ENCODE data around the gene AMZ2.
"Not testable (repeated sequence)": the region's sequence is repeated elsewhere in the genome, so short reads cannot be mapped to it uniquely, and the experiment has no call there.

Gene AMZ2

DNA sequence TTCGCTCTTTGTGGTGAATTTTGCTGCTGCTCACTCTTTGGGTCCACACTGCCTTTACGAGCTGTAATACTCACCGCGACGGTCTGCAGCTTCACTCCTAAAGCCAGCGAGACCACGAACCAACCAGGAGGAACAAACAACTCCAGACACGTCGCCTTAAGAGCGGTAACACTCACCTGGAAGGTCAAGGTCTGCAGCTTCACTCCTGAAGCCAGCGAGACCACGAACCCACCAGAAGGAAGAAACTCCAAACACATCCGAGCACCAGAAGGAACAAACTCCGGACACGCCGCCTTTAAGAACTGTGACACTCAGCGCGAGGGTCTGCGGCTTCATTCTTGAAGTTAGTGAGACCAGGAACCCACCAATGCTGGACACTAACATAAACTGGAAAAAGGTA, 39.2 kb upstream of the AMZ2 start:
- not testable (repeated sequence) for H3K4me1 ChIP-seq (ENCODE audit: control insufficient read depth, insufficient read depth, low read length); H3K36me3 ChIP-seq (ENCODE audit: control insufficient read depth, insufficient read depth, low read length); H3K4me3 ChIP-seq (ENCODE audit: low read length); H3K27me3 ChIP-seq (ENCODE audit: control insufficient read depth, insufficient read depth, low read length); H3K27ac ChIP-seq (ENCODE audit: low read depth, low read length); H3K9ac ChIP-seq (ENCODE audit: low read length)

DNA sequence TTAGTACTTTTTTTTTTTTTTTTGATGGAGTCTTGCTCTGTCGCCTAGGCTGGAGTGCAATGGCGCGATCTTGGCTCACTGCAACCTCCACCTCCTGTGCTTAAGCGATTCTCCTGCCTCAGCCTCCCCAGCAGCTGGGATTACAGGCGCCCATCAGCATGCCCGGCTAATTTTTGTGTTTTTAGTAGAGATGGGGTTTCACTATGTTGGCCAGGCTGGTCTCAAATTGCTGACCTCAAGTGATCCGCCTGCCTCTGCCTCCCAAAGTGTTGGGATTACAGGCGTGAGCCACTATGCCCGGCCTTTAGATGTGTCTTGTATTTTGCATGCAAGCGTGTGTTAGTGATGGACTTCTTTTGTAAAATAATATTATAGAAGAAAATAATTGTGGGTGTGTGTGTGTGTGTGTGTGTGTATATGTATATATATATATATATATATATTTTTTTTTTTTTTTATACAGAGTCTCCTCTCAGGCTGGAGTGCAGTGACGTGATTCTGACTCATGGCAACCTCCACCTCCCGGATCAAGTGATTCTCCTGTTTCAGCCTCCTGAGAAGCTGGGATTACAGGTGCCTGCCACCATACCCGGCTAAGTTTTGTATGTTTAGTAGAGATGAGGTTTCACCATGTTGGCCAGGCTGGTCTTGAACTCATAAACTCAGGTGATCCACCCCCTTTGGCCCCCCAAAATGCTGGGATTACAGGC, 38.5 kb upstream of the AMZ2 start:
- H3K4me3 ChIP-seq (ENCODE audit: low read length); H3K27me3 ChIP-seq (ENCODE audit: control insufficient read depth, insufficient read depth, low read length); H3K4me1 ChIP-seq (ENCODE audit: control insufficient read depth, insufficient read depth, low read length); H3K9ac ChIP-seq (ENCODE audit: low read length); H3K36me3 ChIP-seq (ENCODE audit: control insufficient read depth, insufficient read depth, low read length); H3K27ac ChIP-seq (ENCODE audit: low read depth, low read length): not testable (repeated sequence)

DNA sequence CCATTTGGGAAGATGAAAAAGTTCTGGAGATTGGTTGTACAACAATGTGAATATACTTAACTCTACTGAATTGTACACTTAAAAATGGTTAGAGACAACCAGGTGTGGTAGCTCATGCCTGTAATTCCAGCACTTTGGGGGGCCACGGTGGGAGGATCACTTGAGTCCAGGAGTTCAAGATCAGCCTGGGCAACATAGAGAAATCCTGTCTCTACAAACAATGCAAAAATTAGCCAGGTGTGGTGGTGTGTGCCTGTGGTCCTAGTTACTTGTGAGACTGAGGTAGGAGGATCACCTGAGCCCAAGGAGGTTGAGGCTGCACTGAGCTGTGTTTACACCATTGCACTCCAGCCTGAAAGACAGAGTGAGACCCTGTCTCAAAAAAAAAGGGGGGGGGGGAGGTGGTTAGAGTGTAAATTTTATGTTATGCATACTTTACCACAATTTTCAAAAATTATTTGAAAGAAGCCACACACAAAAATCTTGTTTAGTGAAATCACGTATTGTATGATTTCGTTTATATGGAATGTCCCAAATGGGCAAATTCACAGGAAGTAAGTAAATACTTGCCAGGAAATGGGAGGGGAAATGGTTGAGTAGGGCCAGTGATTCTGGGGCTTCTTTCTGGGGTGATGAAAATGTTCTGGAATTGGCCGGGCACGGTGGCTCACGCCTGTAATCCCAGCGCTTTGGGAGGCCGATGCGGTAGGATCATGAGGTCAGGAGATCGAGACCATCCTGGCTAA, 37.1 kb upstream of the AMZ2 start:
- no peaks in the 10 kb centered on the region for H3K27me3 ChIP-seq (ENCODE audit: control insufficient read depth, insufficient read depth, low read length)
- H3K4me3 ChIP-seq (ENCODE audit: low read length): no peak overlapping the region
- H3K27ac ChIP-seq (ENCODE audit: low read depth, low read length): no peak overlapping the region
- H3K9ac ChIP-seq (ENCODE audit: low read length): no peak overlapping the region
- H3K4me1 ChIP-seq (ENCODE audit: control insufficient read depth, insufficient read depth, low read length): no peaks in the 10 kb centered on the region
- no peaks in the 10 kb centered on the region for H3K36me3 ChIP-seq (ENCODE audit: control insufficient read depth, insufficient read depth, low read length)

GRCh38 chr17:68213428-68214411, 34.1 kb upstream of the AMZ2 start:
- H3K4me1 ChIP-seq (ENCODE audit: control insufficient read depth, insufficient read depth, low read length); H3K9ac ChIP-seq (ENCODE audit: low read length); H3K36me3 ChIP-seq (ENCODE audit: control insufficient read depth, insufficient read depth, low read length); H3K27ac ChIP-seq (ENCODE audit: low read depth, low read length); H3K27me3 ChIP-seq (ENCODE audit: control insufficient read depth, insufficient read depth, low read length); H3K4me3 ChIP-seq (ENCODE audit: low read length): not testable (repeated sequence)

DNA sequence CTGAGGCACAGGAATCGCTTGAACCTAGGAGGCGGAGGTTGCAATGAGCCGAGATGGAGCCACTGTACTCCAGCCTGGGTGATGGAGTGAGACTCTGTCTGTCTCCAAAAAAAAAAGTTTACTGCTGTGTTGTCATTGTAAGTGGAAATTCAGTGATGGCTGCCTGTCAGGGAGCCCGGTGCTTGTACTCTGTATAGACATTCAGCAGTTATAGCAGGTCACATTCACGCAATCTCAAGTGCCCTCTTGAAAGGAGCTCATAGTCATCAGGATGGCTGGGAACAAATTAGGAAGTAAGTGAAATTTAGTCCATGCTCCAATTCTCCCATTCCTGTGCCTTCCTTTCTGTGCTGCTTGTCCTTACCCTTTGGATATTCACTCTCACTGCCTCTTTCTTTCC, 32.4 kb upstream of the AMZ2 start:
- H3K27ac ChIP-seq (ENCODE audit: low read depth, low read length); H3K27me3 ChIP-seq (ENCODE audit: control insufficient read depth, insufficient read depth, low read length); H3K9ac ChIP-seq (ENCODE audit: low read length); H3K4me3 ChIP-seq (ENCODE audit: low read length); H3K36me3 ChIP-seq (ENCODE audit: control insufficient read depth, insufficient read depth, low read length); H3K4me1 ChIP-seq (ENCODE audit: control insufficient read depth, insufficient read depth, low read length): not testable (repeated sequence)

DNA sequence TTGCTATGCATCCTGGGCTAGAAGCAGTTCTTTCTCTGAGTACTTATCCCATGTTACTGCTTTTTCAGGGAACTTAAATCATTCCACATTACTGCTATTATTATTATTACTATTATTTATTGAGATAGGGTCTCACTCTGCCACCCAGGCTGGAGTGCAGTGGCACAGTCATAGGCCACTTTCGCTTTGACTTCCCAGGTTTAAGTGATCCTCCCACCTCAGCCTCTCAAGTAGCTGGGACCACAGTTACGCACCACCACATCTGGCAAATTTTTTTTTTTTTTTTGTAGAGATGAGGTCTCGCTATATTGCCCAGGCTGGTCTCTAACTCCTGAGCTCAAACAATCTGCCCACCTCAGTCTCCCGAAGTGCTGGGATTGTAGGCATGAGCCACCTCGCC, 28.4 kb upstream of the AMZ2 start:
- not testable (repeated sequence) for H3K36me3 ChIP-seq (ENCODE audit: control insufficient read depth, insufficient read depth, low read length); H3K9ac ChIP-seq (ENCODE audit: low read length); H3K4me1 ChIP-seq (ENCODE audit: control insufficient read depth, insufficient read depth, low read length); H3K27me3 ChIP-seq (ENCODE audit: control insufficient read depth, insufficient read depth, low read length); H3K4me3 ChIP-seq (ENCODE audit: low read length); H3K27ac ChIP-seq (ENCODE audit: low read depth, low read length)

- not testable (repeated sequence) for H3K4me1 ChIP-seq (ENCODE audit: control insufficient read depth, insufficient read depth, low read length); H3K4me3 ChIP-seq (ENCODE audit: low read length); H3K27ac ChIP-seq (ENCODE audit: low read depth, low read length); H3K27me3 ChIP-seq (ENCODE audit: control insufficient read depth, insufficient read depth, low read length); H3K36me3 ChIP-seq (ENCODE audit: control insufficient read depth, insufficient read depth, low read length); H3K9ac ChIP-seq (ENCODE audit: low read length)
These were observed 27.7 kb upstream of the AMZ2 start for GRCh38 chr17:68220186-68220585.

DNA sequence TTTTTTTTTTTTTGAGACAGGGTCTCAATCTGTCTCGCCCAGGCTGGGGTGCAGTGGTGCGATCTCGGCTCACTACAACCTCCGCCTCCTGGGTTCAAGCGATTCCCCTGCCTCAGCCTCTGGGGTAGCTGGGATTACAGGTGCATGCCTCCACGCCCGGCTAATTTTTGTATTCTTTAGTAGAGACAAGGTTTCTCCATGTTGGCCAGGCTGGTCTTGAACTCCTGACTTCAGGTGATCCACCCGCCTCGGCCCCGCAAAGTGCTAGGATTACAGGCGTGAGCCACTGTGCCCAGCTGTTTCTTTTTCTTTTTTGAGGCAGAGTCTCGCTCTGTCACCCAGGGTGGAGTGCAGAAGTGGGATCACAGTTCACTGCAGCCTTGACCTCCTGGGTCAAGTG, 27.1 kb upstream of the AMZ2 start:
- not testable (repeated sequence) for H3K27ac ChIP-seq (ENCODE audit: low read depth, low read length); H3K9ac ChIP-seq (ENCODE audit: low read length); H3K36me3 ChIP-seq (ENCODE audit: control insufficient read depth, insufficient read depth, low read length); H3K4me3 ChIP-seq (ENCODE audit: low read length); H3K27me3 ChIP-seq (ENCODE audit: control insufficient read depth, insufficient read depth, low read length); H3K4me1 ChIP-seq (ENCODE audit: control insufficient read depth, insufficient read depth, low read length)

DNA sequence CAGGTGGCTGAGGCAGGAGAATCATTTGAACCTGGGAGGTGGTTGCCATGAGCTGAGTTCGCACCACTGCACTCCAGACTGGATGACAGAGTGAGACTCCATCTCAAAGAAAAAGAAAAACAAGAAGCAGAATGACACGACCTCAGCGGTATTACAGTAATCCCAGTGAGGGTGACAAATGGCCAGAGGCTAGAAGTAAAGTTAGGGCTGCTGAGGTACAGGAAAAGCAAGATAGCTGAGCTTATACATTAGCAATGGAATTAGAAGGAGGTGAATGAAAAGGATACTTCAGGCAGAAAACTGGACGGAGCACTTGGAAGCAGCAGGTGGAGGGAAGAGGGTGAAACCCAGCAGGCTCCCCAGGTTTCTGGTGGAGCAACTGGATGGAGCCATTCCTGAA, 26.1 kb upstream of the AMZ2 start:
- no peak overlapping the region for H3K4me3 ChIP-seq (ENCODE audit: low read length)
- no peak overlapping the region for H3K27ac ChIP-seq (ENCODE audit: low read depth, low read length)
- no peaks in the 10 kb centered on the region for H3K4me1 ChIP-seq (ENCODE audit: control insufficient read depth, insufficient read depth, low read length)
- no peak overlapping the region for H3K9ac ChIP-seq (ENCODE audit: low read length)
- no peaks in the 10 kb centered on the region for H3K36me3 ChIP-seq (ENCODE audit: control insufficient read depth, insufficient read depth, low read length)
- H3K27me3 ChIP-seq (ENCODE audit: control insufficient read depth, insufficient read depth, low read length): no peaks in the 10 kb centered on the region

DNA sequence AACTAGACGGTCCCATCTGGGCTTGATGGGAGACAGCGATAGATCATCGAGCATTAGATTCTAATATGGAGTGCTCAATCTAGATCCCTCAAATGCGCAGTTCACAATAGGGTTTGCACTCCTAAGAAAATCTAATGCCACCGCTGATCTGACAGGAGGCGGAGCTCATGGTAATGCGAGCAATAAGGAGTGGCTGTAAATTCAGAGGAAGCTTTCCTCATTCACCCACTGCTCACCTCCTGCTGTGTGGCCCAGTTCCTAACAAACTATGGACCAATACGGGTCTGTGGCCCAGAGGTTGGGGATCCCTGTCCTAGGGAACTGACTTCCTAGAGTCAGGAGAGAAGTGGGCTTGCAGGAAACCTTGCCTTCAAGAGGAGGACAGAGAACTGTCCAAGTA, 25.2 kb upstream of the AMZ2 start:
- H3K9ac ChIP-seq (ENCODE audit: low read length): no peak overlapping the region
- H3K27me3 ChIP-seq (ENCODE audit: control insufficient read depth, insufficient read depth, low read length): no peaks in the 10 kb centered on the region
- H3K4me1 ChIP-seq (ENCODE audit: control insufficient read depth, insufficient read depth, low read length): no peaks in the 10 kb centered on the region
- no peaks in the 10 kb centered on the region for H3K36me3 ChIP-seq (ENCODE audit: control insufficient read depth, insufficient read depth, low read length)
- H3K27ac ChIP-seq (ENCODE audit: low read depth, low read length): no peak overlapping the region
- no peak overlapping the region for H3K4me3 ChIP-seq (ENCODE audit: low read length)

- H3K27me3 ChIP-seq (ENCODE audit: control insufficient read depth, insufficient read depth, low read length); H3K4me1 ChIP-seq (ENCODE audit: control insufficient read depth, insufficient read depth, low read length); H3K27ac ChIP-seq (ENCODE audit: low read depth, low read length); H3K4me3 ChIP-seq (ENCODE audit: low read length); H3K36me3 ChIP-seq (ENCODE audit: control insufficient read depth, insufficient read depth, low read length); H3K9ac ChIP-seq (ENCODE audit: low read length): not testable (repeated sequence)
These were observed 22.8 kb upstream of the AMZ2 start for GRCh38 chr17:68225055-68225454.

DNA sequence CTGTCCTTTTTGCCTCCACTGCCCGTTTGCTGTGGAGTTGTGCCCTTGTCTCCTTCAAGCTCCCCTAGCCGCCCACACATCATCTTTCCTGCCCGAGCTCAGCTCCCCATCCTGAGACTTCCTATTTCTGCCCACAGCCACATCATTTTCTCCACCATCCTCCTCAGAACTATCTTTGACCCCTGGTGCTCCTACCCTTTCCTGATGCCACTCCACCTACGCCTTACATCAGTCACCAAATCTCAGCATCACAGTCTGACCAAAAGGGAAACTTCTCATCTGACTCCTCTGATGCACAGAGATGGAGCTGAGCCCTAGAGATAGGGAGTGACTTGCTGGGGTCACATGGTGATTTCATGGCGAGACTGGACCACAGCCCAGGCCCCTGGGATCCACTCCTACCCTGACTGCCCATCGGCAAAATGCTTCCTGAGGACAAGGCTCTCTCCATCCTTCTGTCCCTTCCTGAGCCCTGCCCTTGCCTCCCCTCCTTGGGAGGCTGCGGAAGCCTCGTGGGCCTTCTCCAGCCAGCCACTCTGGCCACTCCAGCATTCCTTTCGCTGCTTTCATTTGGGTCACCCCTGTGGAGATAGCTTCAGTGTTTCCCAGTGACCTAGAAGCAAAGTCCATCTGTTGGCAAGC, 19.7 kb upstream of the AMZ2 start:
- H3K27ac ChIP-seq (ENCODE audit: low read depth, low read length); H3K9ac ChIP-seq (ENCODE audit: low read length); H3K4me1 ChIP-seq (ENCODE audit: control insufficient read depth, insufficient read depth, low read length); H3K27me3 ChIP-seq (ENCODE audit: control insufficient read depth, insufficient read depth, low read length); H3K36me3 ChIP-seq (ENCODE audit: control insufficient read depth, insufficient read depth, low read length); H3K4me3 ChIP-seq (ENCODE audit: low read length): not testable (repeated sequence)

Data from rectal smooth muscle tissue (tissue), 1 donor.